Cardiac fibroblast (primary cell): ENCODE measurements around the gene CCDC69.

Experiments used
- DNase-seq, 2 donors: peaks; one replicate each; pipeline versions ENCODE4 v3.0.0 to v3.0.0-alpha.2; 2010; ENCODE audit warnings: low read depth in 2 of 2
- H3K4me3 ChIP-seq, 2 donors: replicated peaks in 1 of 2; 1 replicate in 1 of 2; 2 replicates in 1 of 2; pipeline ENCODE4 v1.5.1; 2011; ENCODE audit warnings: low read depth in 2 of 2, low read length in 2 of 2, mild to moderate bottlenecking in 2 of 2, moderate library complexity in 1 of 2
- CTCF ChIP-seq: IDR thresholded peaks from one replicate; pipeline ENCODE4 v1.5.1; 2011; ENCODE audit warnings: low read depth, mild to moderate bottlenecking, low read length, inconsistent platforms

Gene CCDC69

GRCh38 chr5:151231359-151231758 lies 7.5 kb upstream of the CCDC69 start:
- no peak overlapping the region for H3K4me3 ChIP-seq
- TF ChIP-seq CTCF = no peak
- DNase-seq = no peak

GRCh38 chr5:151230048-151230680 lies 6.3 kb upstream of the CCDC69 start:
- DNase-seq = no peak
- TF ChIP-seq CTCF = no peak
- H3K4me3 ChIP-seq = no peak overlapping the region

GRCh38 chr5:151228986-151229385 lies 5.1 kb upstream of the CCDC69 start:
- DNase-seq = no peak
- no peak for TF ChIP-seq CTCF
- no peak overlapping the region for H3K4me3 ChIP-seq

GRCh38 chr5:151227918-151228447 lies 4.1 kb upstream of the CCDC69 start:
- no peak overlapping the region for H3K4me3 ChIP-seq
- no peak for TF ChIP-seq CTCF
- peak in 1 of 2 donors; percentile 56 for DNase-seq

- DNase-seq = no peak
- no peak overlapping the region for H3K4me3 ChIP-seq
- no peak for TF ChIP-seq CTCF
Measured at GRCh38 chr5:151225475-151225874, 1.6 kb upstream of the CCDC69 start.

GRCh38 chr5:151225071-151225470 lies 1.2 kb upstream of the CCDC69 start:
- TF ChIP-seq CTCF = no peak
- no peak overlapping the region for H3K4me3 ChIP-seq
- DNase-seq = no peak

GRCh38 chr5:151224372-151224771 lies 480 bp upstream of the CCDC69 start:
- no peak for DNase-seq
- no peak for TF ChIP-seq CTCF
- H3K4me3 ChIP-seq = no peak overlapping the region
